Kidney capillary endothelial cell (primary cell): ENCODE measurements around the gene DAPK2.
A peak's percentile ranks its signal among the peaks of the same experiment; 100 is the strongest.
"Not testable (repeated sequence)": the region's sequence is repeated elsewhere in the genome, so short reads cannot be mapped to it uniquely, and the experiment has no call there.

Source experiments
- DNase-seq: peaks from one replicate; pipeline ENCODE4 v3.0.0-alpha.2; 2018; ENCODE audit warnings: low spot score

The DAPK2 gene

GRCh38 chr15:63915209-63915872, 130.9 kb downstream of the DAPK2 start:
- no peak for DNase-seq

GRCh38 chr15:63913786-63914315, 132.4 kb downstream of the DAPK2 start:
- no peak for DNase-seq

DNA sequence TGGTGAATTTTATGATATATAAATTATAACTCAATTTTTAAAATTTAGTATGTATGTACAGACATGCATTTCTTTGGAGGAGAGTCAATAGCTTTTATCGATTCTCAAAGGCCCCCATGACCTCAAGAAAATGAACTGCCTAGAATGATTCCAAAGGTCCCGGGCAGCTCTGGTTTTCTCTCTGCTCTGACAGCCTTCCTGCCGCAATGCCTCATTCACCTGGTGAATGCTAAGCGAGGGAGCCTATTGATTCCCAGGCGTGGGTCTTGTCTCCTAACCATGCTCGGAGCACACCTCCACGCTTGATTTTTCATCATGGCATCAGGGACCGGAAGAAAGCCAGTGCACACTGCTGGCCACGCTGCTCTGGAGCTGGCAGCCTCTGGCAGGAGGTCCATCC, 132.9 kb downstream of the DAPK2 start:
- no peak for DNase-seq

GRCh38 chr15:63912061-63912615, 134.1 kb downstream of the DAPK2 start:
- no peak for DNase-seq

DNA sequence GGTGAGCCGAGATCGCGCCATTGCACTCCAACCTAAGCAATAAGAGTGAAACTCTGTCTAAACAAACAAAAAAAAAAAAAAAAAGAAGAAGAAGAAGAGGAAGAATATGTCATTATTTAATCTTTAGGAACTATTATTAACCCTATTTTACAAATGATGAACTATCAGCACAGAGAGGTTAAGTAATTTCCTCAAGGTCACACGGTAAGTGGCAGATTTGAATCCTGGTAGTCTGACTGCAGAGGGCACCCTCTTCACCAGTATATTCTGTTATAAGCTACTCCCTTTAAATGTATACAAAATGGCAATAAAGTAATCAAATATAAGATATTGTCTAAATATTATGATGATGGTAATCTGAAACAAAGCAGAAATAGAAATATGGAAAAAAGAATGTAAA, 135.1 kb downstream of the DAPK2 start:
- DNase-seq: no peak

DNA sequence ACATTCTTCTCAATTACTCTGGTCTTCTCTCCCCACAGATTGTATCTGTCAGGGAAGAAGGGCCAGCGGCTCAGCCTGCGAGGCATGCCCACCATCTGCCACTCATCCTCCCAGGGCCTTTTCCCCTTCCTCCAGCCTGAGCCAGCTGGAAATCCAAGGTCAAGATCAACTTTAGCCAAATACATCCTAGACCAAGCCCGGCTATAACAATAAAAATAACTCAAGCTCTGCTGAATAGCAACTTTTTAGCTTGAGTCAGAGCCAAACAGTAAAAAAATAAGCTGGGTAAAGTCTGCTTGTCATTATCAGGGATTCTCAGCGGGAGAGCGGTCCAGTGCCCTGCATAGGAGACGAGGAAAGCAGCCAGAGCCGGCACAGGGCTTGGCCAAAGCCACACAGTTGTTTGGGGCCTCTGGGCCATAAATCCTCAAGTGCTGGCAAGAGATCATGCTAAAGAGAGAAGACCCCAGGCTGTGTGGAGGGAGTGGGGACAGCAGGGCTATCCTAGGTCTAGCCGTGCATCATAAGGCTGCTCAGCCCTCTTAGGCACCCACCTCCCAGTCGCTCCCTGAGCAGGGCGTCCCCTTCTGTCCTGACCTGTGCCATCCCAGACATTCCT, 136.4 kb downstream of the DAPK2 start:
- DNase-seq: peak; percentile 69

DNA sequence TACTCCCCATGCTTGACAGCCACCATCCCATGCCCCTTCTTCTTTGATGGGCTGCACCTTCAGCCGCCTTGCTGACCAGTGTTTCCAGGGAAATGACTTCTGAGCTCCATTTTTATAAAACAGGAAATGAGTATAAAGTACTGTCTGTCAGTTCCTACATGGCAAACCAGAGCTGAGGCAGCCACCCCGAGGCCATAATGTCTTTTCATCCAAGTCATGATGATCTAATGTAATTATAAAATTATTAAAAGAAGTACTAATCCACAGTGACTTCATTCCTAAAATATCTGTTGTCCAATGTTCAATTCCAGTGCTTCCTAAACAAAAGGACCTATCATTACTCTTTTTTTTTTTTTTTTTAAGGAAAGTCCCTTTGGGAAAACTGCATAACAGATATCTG, 137.3 kb downstream of the DAPK2 start:
- DNase-seq: peak; percentile 75

GRCh38 chr15:63908281-63908680, 138.0 kb downstream of the DAPK2 start:
- DNase-seq: no peak

GRCh38 chr15:63907521-63907920, 138.8 kb downstream of the DAPK2 start:
- DNase-seq: no peak

- DNase-seq: peak; percentile 21
Measured at GRCh38 chr15:63906266-63906584, 140.1 kb downstream of the DAPK2 start.

GRCh38 chr15:63905558-63906265, 140.6 kb downstream of the DAPK2 start:
- DNase-seq: peak; percentile 96

DNA sequence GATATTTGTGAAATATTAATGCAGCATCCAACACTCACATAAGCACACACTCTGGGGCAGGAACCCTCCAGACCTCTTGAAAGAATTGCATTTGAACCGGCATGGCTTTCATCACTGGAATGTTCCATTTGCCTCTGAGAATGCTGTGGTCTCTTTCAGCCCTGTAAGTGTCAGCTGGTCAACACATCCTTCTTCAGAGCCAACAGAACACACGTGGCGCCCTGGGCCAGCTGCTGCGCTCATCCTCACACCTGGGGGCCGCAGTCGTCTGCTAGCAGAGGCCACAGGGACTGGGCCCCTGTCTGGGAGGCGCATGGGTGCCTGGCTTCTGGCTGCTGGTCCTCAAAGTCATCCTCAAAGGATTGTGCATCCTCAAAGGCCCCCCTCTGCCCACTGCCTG, 141.2 kb downstream of the DAPK2 start:
- no peak for DNase-seq

DNA sequence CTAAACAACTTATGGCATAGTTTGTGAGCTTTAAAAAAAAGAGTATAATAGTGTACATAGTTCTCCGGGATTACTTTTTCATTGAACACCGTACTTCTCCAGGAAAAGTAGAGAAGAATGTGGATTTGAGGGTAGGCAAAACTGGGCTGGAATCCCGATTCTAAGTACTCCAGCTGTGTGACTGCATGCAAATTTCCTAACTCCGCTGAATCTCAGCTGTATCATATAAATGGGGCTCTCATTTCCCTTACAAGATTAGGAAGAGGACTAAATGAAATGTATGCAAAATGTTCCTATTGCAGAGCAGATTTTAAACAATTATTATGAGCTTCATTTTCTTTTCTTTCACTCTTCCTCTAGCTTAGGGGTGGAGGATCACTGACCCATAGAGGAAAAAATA, 142.2 kb downstream of the DAPK2 start:
- no peak for DNase-seq

DNA sequence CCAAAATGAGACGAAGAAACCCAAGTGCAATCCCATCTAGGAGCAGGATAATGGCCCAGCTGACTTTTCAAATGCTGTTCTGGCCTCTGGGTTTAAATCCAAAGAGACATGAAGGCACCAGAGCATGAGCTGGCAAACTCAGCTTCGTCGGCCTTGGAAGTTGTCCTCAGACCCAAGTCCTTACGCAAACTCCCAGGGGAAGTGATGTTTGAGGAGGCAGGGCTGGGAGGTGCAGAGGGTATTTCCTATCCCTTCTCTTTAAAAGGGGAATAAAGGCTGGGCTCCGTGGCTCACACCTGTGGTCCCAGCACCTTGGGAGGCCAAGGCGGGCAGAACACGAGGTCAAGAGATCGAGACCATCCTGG, 143.6 kb downstream of the DAPK2 start:
- no peak for DNase-seq

GRCh38 chr15:63901912-63902670, 144.2 kb downstream of the DAPK2 start:
- no peak for DNase-seq

DNA sequence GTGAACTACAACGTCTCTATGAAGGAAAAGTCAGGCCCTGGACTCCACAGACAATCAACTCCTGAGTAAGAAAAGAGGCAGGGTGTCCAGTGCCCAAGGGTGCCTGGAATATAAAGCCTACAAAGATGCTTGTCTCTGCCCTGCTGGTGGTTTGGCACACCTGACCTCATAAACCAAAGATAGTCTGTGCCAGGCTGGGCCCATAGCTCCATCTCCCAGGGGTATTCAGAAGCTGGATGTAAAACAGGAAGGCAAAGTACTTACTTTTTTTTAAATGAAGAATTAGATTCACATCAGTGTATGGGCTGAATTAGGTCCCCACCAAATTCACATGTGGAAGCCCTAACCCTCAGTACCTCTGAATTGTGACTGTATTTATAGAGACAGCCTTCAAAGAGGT, 146.0 kb downstream of the DAPK2 start:
- DNase-seq: no peak

DNA sequence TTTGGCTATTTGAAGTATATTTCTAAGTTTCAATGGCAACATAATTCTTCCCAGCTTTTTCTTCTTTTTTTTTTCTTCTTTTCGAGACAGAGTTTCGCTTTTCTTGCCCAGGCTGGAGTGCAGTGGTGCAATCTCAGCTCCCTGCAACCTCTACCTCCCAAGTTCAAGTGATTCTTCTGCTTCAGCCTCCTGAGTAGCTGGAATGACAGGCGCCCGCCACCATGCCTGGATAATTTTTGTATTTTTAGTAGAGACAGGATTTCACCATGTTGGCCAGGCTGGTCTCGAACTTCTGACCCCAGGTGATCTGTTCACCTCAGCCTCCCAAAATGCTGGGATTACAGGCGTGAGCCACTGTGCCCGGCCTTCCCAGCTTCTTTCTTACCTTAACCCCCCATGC, 146.7 kb downstream of the DAPK2 start:
- not testable (repeated sequence) for DNase-seq

DNA sequence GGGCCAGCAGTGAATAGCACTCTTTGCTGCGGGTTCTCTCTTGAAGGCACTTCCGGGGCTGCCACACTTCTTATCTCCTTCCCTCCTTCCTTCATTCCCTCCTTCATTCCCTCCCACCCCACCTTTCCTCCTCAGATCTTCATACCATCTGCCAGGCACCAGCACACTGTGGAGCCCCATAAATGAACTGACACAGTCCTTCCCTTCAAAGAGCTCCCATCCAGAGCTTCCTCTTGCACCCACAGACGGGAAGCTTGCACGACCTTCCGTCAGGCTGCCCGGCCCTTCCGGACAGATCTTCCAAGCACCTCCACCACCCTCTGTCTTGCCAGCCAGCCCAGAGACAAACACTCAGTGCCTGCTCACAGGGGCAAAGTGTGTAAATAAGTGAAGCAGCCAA, 147.1 kb downstream of the DAPK2 start:
- no peak for DNase-seq

- DNase-seq: no peak
Measured at GRCh38 chr15:63896336-63897115, 149.8 kb downstream of the DAPK2 start.

DNA sequence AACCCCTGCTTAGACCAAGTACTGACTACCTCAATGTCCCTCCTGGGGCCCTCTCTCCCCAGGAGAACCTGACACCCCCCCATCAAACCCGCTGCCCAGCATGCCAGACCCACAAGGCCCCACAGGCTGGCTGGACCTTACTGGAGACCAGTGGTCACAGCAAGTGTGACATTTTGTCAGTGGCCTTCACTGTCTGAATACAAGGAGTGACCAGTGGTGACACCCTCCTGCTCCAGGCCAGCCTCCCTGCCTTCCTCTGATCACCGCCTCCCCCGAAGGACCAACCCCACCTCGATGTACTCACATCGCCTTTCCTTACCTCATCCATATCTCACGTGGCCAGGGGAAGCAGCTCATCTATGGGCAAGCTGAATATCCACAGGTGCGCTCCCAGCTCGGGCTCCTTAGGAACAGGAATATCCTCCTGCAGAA, 150.5 kb downstream of the DAPK2 start:
- no peak for DNase-seq

GRCh38 chr15:63895194-63895593, 151.1 kb downstream of the DAPK2 start:
- DNase-seq: no peak

GRCh38 chr15:63894662-63894949, 151.7 kb downstream of the DAPK2 start:
- no peak for DNase-seq
